Renal pelvis (tissue), 3 donors: Measurements from ENCODE around the gene MGA. TPM values are rescaled to one million over a fixed set of nuclear protein-coding genes. Genes with fewer than 3 reads are reported as not detected.

Experiments used
- polyA plus RNA-seq, 3 donors: library from polyadenylated mRNA; unstranded; fragments of 120-200 nt; gene quantifications; one replicate each; pipeline ENCODE4 v1.2.1, GENCODE V29; 2013; ENCODE audit not compliant: insufficient read length in 3 of 3

MGA gene
- polyA plus RNA-seq, 3 donors = 31.6 to 45.9 (median 41.3) TPM

Other genes starting within 250 kb of the MGA start
- gene RTF1, start 243.3 kb upstream of the MGA start, polyA plus RNA-seq = 10 to 100 TPM; 57.7 to 71.1 (median 64.1) TPM
- under 1 TPM; 0.61 to 0.90 (median 0.83) TPM for gene ITPKA, start 166.5 kb upstream of the MGA start, polyA plus RNA-seq
- gene LTK, start 146.6 kb upstream of the MGA start, polyA plus RNA-seq = 1 to 10 TPM; 2.0 to 2.9 (median 2.7) TPM
- gene RPAP1, start 116.1 kb upstream of the MGA start, polyA plus RNA-seq = 10 to 100 TPM; 36.2 to 38.3 (median 37.6) TPM
- 100 to 1,000 TPM; 173 to 176 (median 176) TPM for gene TYRO3, start 101.2 kb upstream of the MGA start, polyA plus RNA-seq
- gene MAPKBP1, start 114.1 kb downstream of the MGA start, polyA plus RNA-seq = 10 to 100 TPM; 11.7 to 19.8 (median 19.2) TPM
- 10 to 100 TPM in 2 of 3 donors, 1 to 10 TPM in 1; 10.0 to 15.3 (median 15.2) TPM for gene JMJD7, start 167.7 kb downstream of the MGA start, polyA plus RNA-seq
- gene PLA2G4B, start 178.4 kb downstream of the MGA start, polyA plus RNA-seq = 10 to 100 TPM in 2 of 3 donors, 1 to 10 TPM in 1; 7.2 to 21.2 (median 16.4) TPM
- 1 to 10 TPM; 2.7 to 3.0 (median 2.9) TPM for gene SPTBN5, start 233.6 kb downstream of the MGA start, polyA plus RNA-seq